K562 (cell line): ENCODE measurements around the gene PIP4K2A. TPM values are rescaled to one million over a fixed set of nuclear protein-coding genes. Genes with fewer than 3 reads are reported as not detected.

Source experiments
- CBX2 ChIP-seq: fragments of 200-600 bp; sonication (generic); IDR thresholded peaks from one replicate; pipeline ENCODE4 v1.6.1; 2012; ENCODE audit warnings: mild to moderate bottlenecking, low read length, inconsistent platforms; ENCODE audit not compliant: insufficient read depth, poor library complexity, severe bottlenecking
- CBX3 ChIP-seq, 2 experiments: IDR thresholded peaks; 1 replicate in 1 of 2; 2 replicates in 1 of 2; pipeline ENCODE4 v1.6.1; 2012; ENCODE audit warnings: inconsistent platforms in 2 of 2, low read length in 2 of 2, borderline replicate concordance in 1 of 2, control low read depth in 1 of 2
- CSDE1 ChIP-seq, 2 experiments: fragments of 450-650 bp; IDR thresholded peaks; 2 replicates each; pipeline ENCODE4 v1.6.1; 2016; ENCODE audit warnings: mild to moderate bottlenecking in 1 of 2
- KLF6 ChIP-seq: fragments of 250-450 bp; sonication (Bioruptor Pico); IDR thresholded peaks from 2 replicates; pipeline ENCODE4 v1.4.0; 2020; ENCODE audit warnings: mild to moderate bottlenecking, moderate library complexity, borderline replicate concordance
- MXD1 ChIP-seq: fragments of 250-450 bp; sonication (Bioruptor Pico); IDR thresholded peaks from 2 replicates; pipeline ENCODE4 v1.8.0; 2021; ENCODE audit warnings: borderline replicate concordance, mild to moderate bottlenecking, moderate library complexity; ENCODE audit not compliant: poor library complexity, severe bottlenecking
- NCOR1 ChIP-seq: fragments of 450-650 bp; IDR thresholded peaks from 2 replicates; pipeline ENCODE4 v1.6.1; 2016; ENCODE audit warnings: mild to moderate bottlenecking, moderate library complexity
- NR3C1 ChIP-seq: sonication (generic); formaldehyde crosslinking; IDR thresholded peaks from 2 replicates; pipeline ENCODE4 v1.8.1; 2022; ENCODE audit warnings: missing genetic modification reagents
- SAFB ChIP-seq: fragments of 200-400 bp; formaldehyde crosslinking; IDR thresholded peaks from 2 replicates; pipeline ENCODE4 v1.6.1; 2017; ENCODE audit warnings: low read depth, low read length, borderline replicate concordance
- TAF15 ChIP-seq: fragments of 200-400 bp; formaldehyde crosslinking; IDR thresholded peaks from 2 replicates; pipeline ENCODE4 v1.6.1; 2017; ENCODE audit warnings: mild to moderate bottlenecking, low read depth, low read length, moderate library complexity
- U2AF1 ChIP-seq: fragments of 200-400 bp; formaldehyde crosslinking; optimal IDR thresholded peaks from 2 replicates; pipeline ENCODE3; 2017; ENCODE audit warnings: mild to moderate bottlenecking, low read depth, low read length, moderate library complexity
- XRCC3 ChIP-seq: fragments of 450-650 bp; IDR thresholded peaks from 2 replicates; pipeline ENCODE4 v1.6.1; 2017; ENCODE audit warnings: mild to moderate bottlenecking, moderate library complexity
- ZBTB49 ChIP-seq: sonication (generic); formaldehyde crosslinking; IDR thresholded peaks from 2 replicates; pipeline ENCODE4 v1.8.0; 2022; ENCODE audit warnings: missing genetic modification reagents, mild to moderate bottlenecking, borderline replicate concordance
- ZNF561 ChIP-seq: fragments of 450-650 bp; formaldehyde crosslinking; conservative IDR thresholded peaks from 2 replicates; pipeline ENCODE4 v1.4.0; 2020; ENCODE audit warnings: mild to moderate bottlenecking, moderate library complexity
- polyA plus RNA-seq, 8 experiments: library from polyadenylated mRNA; depleted of rRNA in 4 of 8; stranded (reverse) in 5 of 8; unstranded in 3 of 8; fragments of >200 nt; fragmentation: Nextera tagmentation in 2 of 8; fragmentation: Illumina TruSeq in 1 of 8; extraction: Ambion mirVana in 2 of 8; extraction: Trizol in 1 of 8; gene quantifications; 2 replicates each; pipeline versions ENCODE4 v1.2.1 to v1.2.3, GENCODE V29; 2011 to 2014; ENCODE audit warnings: inconsistent platforms in 1 of 8, missing spikeins in 1 of 8
- total RNA-seq, 7 experiments: library from RNA; depleted of rRNA in 6 of 7; stranded (reverse); fragments of >200 nt in 6 of 7; fragmentation: Illumina TruSeq in 2 of 7; extraction: Trizol in 2 of 7; gene quantifications; 2 replicates each; pipeline versions ENCODE4 v1.2.1 to v1.2.3, GENCODE V29; 2011 to 2021; ENCODE audit warnings: low replicate concordance in 1 of 7
- TF ChIP-seq, protein P1 (sequence below): IDR thresholded peaks from 2 replicates; pipeline ENCODE4 v1.6.1; 2011; ENCODE audit warnings: borderline replicate concordance, low read depth, mild to moderate bottlenecking, moderate library complexity, low read length; ENCODE audit not compliant: insufficient read depth, poor library complexity, severe bottlenecking
- TF ChIP-seq, protein P2 (sequence below): fragments of 450-650 bp; formaldehyde crosslinking; IDR thresholded peaks from 2 replicates; pipeline ENCODE4 v1.4.0; 2020; ENCODE audit warnings: mild to moderate bottlenecking, moderate library complexity

PIP4K2A gene
- total and polyA plus RNA-seq, 9 of the 15 experiments (the other 6 are each of a cell fraction or from before 2014, with no cell fraction given), result 35.6 to 117 (median 71.9) TPM

DNA sequence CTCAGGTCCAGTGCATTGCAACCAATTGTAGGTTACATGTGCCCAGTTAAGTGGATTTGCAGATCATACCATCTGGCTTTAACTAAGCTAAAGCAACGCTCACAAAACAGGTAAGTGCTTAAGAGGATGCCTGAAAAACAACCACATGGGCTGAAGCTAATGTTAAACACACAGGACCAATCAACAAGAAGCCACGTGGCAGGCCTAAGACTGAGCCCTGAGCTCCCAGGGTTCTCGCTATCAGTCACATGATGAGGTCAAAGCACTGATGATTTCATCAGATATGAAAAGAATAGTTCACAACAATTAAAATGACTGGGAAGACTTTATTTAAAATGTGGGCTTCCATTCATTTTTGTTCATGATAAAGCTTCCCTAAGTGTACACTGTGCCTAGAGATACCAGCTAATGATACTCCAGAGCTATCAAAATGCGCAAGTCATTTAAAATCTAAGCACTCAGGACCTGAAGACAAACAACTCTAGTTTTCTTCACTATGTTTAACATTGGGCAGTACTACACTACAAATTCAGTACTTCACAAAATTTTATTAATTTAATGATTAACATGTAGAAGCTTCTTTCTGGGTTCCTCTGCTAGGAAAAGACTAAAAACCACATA, 90.6 kb downstream of the PIP4K2A start (continued):
- TF ChIP-seq, protein P1, sequence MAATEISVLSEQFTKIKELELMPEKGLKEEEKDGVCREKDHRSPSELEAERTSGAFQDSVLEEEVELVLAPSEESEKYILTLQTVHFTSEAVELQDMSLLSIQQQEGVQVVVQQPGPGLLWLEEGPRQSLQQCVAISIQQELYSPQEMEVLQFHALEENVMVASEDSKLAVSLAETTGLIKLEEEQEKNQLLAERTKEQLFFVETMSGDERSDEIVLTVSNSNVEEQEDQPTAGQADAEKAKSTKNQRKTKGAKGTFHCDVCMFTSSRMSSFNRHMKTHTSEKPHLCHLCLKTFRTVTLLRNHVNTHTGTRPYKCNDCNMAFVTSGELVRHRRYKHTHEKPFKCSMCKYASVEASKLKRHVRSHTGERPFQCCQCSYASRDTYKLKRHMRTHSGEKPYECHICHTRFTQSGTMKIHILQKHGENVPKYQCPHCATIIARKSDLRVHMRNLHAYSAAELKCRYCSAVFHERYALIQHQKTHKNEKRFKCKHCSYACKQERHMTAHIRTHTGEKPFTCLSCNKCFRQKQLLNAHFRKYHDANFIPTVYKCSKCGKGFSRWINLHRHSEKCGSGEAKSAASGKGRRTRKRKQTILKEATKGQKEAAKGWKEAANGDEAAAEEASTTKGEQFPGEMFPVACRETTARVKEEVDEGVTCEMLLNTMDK, result no peak
- TF ChIP-seq ZBTB49, result no peak
- no peak for TF ChIP-seq U2AF1
- TF ChIP-seq, protein P2, sequence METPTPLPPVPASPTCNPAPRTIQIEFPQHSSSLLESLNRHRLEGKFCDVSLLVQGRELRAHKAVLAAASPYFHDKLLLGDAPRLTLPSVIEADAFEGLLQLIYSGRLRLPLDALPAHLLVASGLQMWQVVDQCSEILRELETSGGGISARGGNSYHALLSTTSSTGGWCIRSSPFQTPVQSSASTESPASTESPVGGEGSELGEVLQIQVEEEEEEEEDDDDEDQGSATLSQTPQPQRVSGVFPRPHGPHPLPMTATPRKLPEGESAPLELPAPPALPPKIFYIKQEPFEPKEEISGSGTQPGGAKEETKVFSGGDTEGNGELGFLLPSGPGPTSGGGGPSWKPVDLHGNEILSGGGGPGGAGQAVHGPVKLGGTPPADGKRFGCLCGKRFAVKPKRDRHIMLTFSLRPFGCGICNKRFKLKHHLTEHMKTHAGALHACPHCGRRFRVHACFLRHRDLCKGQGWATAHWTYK (CRISPR knock-in tag), result no peak
- TF ChIP-seq ZNF561 (CRISPR knock-in tag), result no peak
- no peak for TF ChIP-seq NCOR1
- TF ChIP-seq KLF6 (CRISPR knock-in tag), result no peak
- no peak for TF ChIP-seq CBX2
- no peak for TF ChIP-seq XRCC3
- no peak for TF ChIP-seq NR3C1 (CRISPR knock-in tag)
- no peak for TF ChIP-seq CBX3 (IDR thresholded peaks at IDR 0.05; ENCODE audit: borderline replicate concordance in 1 of 2, low read length in 2 of 2)
- no peak for TF ChIP-seq CSDE1 (IDR thresholded peaks at IDR 0.05)
- no peak for TF ChIP-seq MXD1 (CRISPR knock-in tag)
- TF ChIP-seq TAF15, result no peak
- TF ChIP-seq SAFB, result no peak
